ENCODE measurements around the gene BPGM.

BPGM gene

GRCh38 chr7:134714470-134715205 lies 68.0 kb downstream of the BPGM start:
- DNase-seq (ENCODE audit: low read depth in 2 of 2, low spot score in 1 of 2), result no peak

GRCh38 chr7:134718211-134718875 lies 71.7 kb downstream of the BPGM start:
- DNase-seq (ENCODE audit: low read depth in 2 of 2, low spot score in 1 of 2), result no peak

GRCh38 chr7:134720091-134720935 lies 73.7 kb downstream of the BPGM start:
- DNase-seq (ENCODE audit: low read depth in 2 of 2, low spot score in 1 of 2), result no peak

GRCh38 chr7:134721171-134721570 lies 74.5 kb downstream of the BPGM start:
- DNase-seq (ENCODE audit: low read depth in 2 of 2, low spot score in 1 of 2), result no peak

- no peak for DNase-seq (ENCODE audit: low read depth in 2 of 2, low spot score in 1 of 2)
These were observed 76.2 kb downstream of the BPGM start for GRCh38 chr7:134722786-134723322.

- no peak for DNase-seq (ENCODE audit: low read depth in 2 of 2, low spot score in 1 of 2)
These were observed 77.2 kb downstream of the BPGM start for GRCh38 chr7:134723892-134724291.

GRCh38 chr7:134724606-134725005 lies 78.0 kb downstream of the BPGM start:
- DNase-seq (ENCODE audit: low read depth in 2 of 2, low spot score in 1 of 2), result no peak

- no peak for DNase-seq (ENCODE audit: low read depth in 2 of 2, low spot score in 1 of 2)
These were observed 79.9 kb downstream of the BPGM start for GRCh38 chr7:134726581-134726980.

GRCh38 chr7:134727711-134728110 lies 81.1 kb downstream of the BPGM start:
- DNase-seq (ENCODE audit: low read depth in 2 of 2, low spot score in 1 of 2), result no peak
